ENCODE results near the gene IRF2. TPM values are rescaled to one million over a fixed set of nuclear protein-coding genes. Genes with fewer than 3 reads are reported as not detected.

Gene IRF2
- total RNA-seq, 3 donors from 2014 or later (not counting 1 experiment from before 2014, with no cell fraction given): 50.6 to 68.5 (median 59.8) TPM

DNA sequence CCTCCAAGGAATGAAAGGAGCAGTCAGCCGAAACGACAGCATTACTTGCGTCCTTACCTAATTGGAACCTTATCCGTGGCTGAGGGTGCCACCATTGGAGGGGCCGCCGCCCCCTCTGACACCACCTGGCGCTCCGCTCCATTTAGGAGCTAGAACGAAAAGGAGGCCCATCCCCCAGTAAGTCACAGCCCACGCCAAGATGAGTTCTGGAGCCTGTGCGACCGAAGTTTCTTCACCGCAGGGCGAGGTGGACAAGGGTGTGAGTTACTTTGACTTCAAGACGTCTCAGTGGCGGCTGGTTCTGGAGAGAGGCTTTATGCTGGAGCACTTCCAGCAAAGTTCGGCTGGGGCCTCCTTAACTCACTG is 729 bp upstream of the IRF2 start:
- no peaks in the 10 kb centered on the region for H3K27me3 Mint-ChIP-seq (ENCODE audit: low read depth in 2 of 2)
- ATAC-seq: peak; percentile 8 to 14 (median 9)
- peaks cover 53 to 56% of the 10 kb centered on the region in 2 donors for H3K4me1 Mint-ChIP-seq
- peak overlapping the region; percentile 97 for H3K27ac ChIP-seq (ENCODE audit: low read length)
- no peaks in the 10 kb centered on the region for H3K9me3 Mint-ChIP-seq
- peak; percentile 53 to 66 for DNase-seq
- H3K36me3 Mint-ChIP-seq: peaks cover 7% of the 10 kb centered on the region
- peak overlapping the region; percentile 99 for H3K4me3 Mint-ChIP-seq
- H3K4me3 ChIP-seq (ENCODE audit: low read length): peak overlapping the region; percentile 99
- no peaks in the 10 kb centered on the region for H3K27me3 ChIP-seq (ENCODE audit: control insufficient read depth, insufficient read depth, low read length)
- H3K4me1 ChIP-seq (ENCODE audit: control insufficient read depth, insufficient read depth, low read length): peaks cover 35% of the 10 kb centered on the region
- intact Hi-C loops (cut with micrococcal nuclease): loop anchor here (2.0 to 10.0 kb wide), 4 partner anchors 130 to 497 kb away; partner anchors contain the start of gene CENPU
- 0% methylated on average over 17 of the region's 17 CpGs for WGBS (ENCODE audit: insufficient coverage)
- TF ChIP-seq, protein P1, sequence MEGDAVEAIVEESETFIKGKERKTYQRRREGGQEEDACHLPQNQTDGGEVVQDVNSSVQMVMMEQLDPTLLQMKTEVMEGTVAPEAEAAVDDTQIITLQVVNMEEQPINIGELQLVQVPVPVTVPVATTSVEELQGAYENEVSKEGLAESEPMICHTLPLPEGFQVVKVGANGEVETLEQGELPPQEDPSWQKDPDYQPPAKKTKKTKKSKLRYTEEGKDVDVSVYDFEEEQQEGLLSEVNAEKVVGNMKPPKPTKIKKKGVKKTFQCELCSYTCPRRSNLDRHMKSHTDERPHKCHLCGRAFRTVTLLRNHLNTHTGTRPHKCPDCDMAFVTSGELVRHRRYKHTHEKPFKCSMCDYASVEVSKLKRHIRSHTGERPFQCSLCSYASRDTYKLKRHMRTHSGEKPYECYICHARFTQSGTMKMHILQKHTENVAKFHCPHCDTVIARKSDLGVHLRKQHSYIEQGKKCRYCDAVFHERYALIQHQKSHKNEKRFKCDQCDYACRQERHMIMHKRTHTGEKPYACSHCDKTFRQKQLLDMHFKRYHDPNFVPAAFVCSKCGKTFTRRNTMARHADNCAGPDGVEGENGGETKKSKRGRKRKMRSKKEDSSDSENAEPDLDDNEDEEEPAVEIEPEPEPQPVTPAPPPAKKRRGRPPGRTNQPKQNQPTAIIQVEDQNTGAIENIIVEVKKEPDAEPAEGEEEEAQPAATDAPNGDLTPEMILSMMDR (IDR thresholded peaks at IDR 0.05): no peak
- H3K9me3 ChIP-seq (ENCODE audit: control insufficient read depth, insufficient read depth, low read length): no peaks in the 10 kb centered on the region
- H3K27ac Mint-ChIP-seq: peak overlapping the region; percentile 95 to 99
- H3K36me3 ChIP-seq (ENCODE audit: control insufficient read depth, insufficient read depth, low read length): no peaks in the 10 kb centered on the region

DNA sequence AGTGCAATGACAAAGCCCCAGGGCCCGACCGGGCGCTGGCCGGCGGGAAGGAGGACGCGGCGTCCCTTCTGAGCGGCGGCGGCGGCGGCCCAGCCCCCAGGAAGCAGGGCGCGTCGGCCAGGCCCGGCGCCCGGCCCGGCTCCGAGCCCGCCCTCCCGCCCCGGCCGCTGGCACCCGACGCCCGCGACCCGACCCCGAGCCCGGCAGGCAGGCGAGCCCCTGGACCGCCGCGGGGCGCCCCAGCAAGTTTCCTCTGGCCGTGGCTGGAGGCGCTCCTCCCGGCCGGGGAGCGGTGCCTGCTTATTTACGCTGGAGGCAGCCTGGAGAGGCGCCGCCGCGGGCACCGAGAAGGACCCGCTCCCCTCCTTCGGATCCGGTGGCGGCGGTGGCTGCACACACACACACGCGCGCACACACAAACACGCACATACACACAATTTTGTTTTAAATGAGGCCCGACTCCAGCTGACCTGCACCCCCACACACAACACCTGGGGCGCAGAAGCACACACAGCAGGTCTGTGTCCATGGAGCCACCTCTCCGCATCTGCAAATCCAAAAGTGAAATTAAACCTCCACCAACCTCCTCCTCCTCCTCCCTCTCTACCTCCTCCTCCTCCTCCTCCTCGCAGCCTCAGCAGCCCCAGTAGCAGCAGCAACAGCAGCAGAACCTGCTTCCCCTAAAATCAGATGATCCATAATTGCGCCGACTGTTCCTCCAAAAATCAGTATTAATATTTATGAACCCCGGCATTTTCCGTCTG is 669 bp downstream of the IRF2 start:
- Histone ChIP-seq H3K27ac (ENCODE audit: low read length) (peak overlapping the region; percentile 97), H3K4me1 (ENCODE audit: control insufficient read depth, insufficient read depth, low read length) (peaks cover 35% of the 10 kb centered on the region), H3K9me3 (ENCODE audit: control insufficient read depth, insufficient read depth, low read length) (no peaks in the 10 kb centered on the region), H3K27me3 (ENCODE audit: control insufficient read depth, insufficient read depth, low read length) (no peaks in the 10 kb centered on the region), H3K36me3 (ENCODE audit: control insufficient read depth, insufficient read depth, low read length) (peaks cover 3% of the 10 kb centered on the region), H3K4me3 (ENCODE audit: low read length) (peak overlapping the region; percentile 99)
- H3K4me3 Mint-ChIP-seq: peak overlapping the region; percentile 99
- ATAC-seq (peak; percentile 23 to 44 (median 35)), DNase-seq (peak; percentile 43 to 79)
- peaks cover 7% of the 10 kb centered on the region for H3K36me3 Mint-ChIP-seq
- H3K4me1 Mint-ChIP-seq: peaks cover 57 to 58% of the 10 kb centered on the region in 2 donors
- H3K27me3 Mint-ChIP-seq (ENCODE audit: low read depth in 2 of 2): no peaks in the 10 kb centered on the region
- TF ChIP-seq, protein P1 (IDR thresholded peaks at IDR 0.05): no peak
- 0% methylated on average over 65 of the region's 65 CpGs for WGBS (ENCODE audit: insufficient coverage)
- peak overlapping the region; percentile 95 to 99 for H3K27ac Mint-ChIP-seq
- H3K9me3 Mint-ChIP-seq: no peaks in the 10 kb centered on the region
- intact Hi-C loops (cut with micrococcal nuclease): loop anchor here (1.0 to 10.0 kb wide), 6 partner anchors 56 to 261 kb away; partner anchors contain the start of genes CASP3, CENPU and PRIMPOL

DNA sequence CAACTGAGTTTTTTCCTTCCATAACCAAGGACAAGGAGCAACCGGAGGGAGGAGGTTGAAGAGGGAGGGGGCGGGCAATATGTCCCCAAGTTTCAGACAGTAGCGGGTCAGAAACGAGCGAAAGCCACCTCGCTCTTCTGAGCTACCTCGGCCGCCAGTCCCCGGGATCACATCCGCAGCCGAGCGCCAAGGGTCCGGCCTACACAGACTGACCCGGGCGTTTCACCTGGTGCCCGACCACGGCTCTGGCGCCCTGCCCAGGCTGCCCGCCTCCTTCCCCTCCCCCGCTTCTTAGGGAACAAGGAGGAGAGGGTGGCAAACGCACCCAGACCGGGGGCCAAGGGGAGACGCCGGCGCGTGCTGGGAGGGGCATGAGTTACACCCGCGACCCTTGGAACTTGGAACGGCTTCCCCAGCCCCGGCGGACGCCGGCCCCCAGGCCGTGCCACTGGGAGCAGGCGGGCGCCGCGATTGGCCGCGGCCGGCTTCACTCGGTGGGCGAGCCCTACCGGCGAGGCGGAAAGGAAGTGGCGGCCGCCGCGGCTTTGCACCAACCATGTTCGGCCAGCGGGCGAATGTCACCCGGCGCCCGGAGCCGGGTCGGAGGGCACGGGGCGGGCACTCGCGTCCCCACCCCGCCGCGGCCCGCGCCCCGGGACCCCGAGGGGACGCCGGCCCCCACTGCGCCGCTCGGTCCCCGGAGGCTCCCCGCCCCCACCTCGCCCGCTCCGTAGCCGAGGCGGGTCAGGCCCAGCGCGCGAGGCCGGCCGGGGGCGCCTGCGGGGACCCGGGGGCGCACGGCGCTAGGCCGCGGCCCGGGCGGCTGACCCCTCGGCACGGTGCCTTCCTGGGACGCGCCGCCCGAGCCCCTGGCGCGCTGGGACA is 1.5 kb downstream of the IRF2 start:
- DNase-seq (peak; percentile 68 to 76), ATAC-seq (peak; percentile 39 to 56 (median 55))
- H3K36me3 Mint-ChIP-seq: peaks cover 7% of the 10 kb centered on the region
- peaks cover 3% of the 10 kb centered on the region for H3K36me3 ChIP-seq (ENCODE audit: control insufficient read depth, insufficient read depth, low read length)
- H3K4me1 Mint-ChIP-seq: peaks cover 61 to 62% of the 10 kb centered on the region in 2 donors
- peaks cover 35% of the 10 kb centered on the region for H3K4me1 ChIP-seq (ENCODE audit: control insufficient read depth, insufficient read depth, low read length)
- TF ChIP-seq, protein P1 (IDR thresholded peaks at IDR 0.05): peak; percentile 9
- intact Hi-C loops (cut with micrococcal nuclease): loop anchor here (10.0 kb wide), 2 partner anchors 128 to 262 kb away; partner anchors contain the start of gene CENPU
- peak overlapping the region; percentile 97 for H3K27ac ChIP-seq (ENCODE audit: low read length)
- no peaks in the 10 kb centered on the region for H3K27me3 Mint-ChIP-seq (ENCODE audit: low read depth in 2 of 2)
- H3K9me3 ChIP-seq (ENCODE audit: control insufficient read depth, insufficient read depth, low read length): no peaks in the 10 kb centered on the region
- H3K9me3 Mint-ChIP-seq: no peaks in the 10 kb centered on the region
- H3K27ac Mint-ChIP-seq: peak overlapping the region; percentile 93 to 94
- under 1% methylated on average over 104 of the region's 104 CpGs for WGBS (ENCODE audit: insufficient coverage)
- H3K4me3 ChIP-seq (ENCODE audit: low read length): peak overlapping the region; percentile 99
- peak overlapping the region; percentile 91 for H3K4me3 Mint-ChIP-seq
- H3K27me3 ChIP-seq (ENCODE audit: control insufficient read depth, insufficient read depth, low read length): no peaks in the 10 kb centered on the region
